ENCODE data around the gene PLSCR3. TPM values are rescaled to one million over a fixed set of nuclear protein-coding genes. Genes with fewer than 3 reads are reported as not detected.

The PLSCR3 gene
- total RNA-seq, 1 experiment from 2014 or later, result 53.0 TPM

GRCh38 chr17:7347630-7348477 lies 46.5 kb downstream of the PLSCR3 start:
- Histone ChIP-seq H3K27ac (no peak overlapping the region), H4K20me1 (ENCODE audit: insufficient read depth) (no peaks in the 10 kb centered on the region), H3K79me2 (ENCODE audit: low read depth) (peaks cover 24% of the 10 kb centered on the region), H3K27me3 (ENCODE audit: insufficient read depth, low read depth) (peaks cover 8% of the 10 kb centered on the region; the same call in 1 of the 2 replicates), H2AFZ (no peak overlapping the region), H3K4me3 (no peak overlapping the region), H3K4me2 (no peak overlapping the region), H3F3A (ENCODE audit: insufficient read depth, low read depth) (peaks cover 34% of the 10 kb centered on the region), H3K9me3 (ENCODE audit: insufficient read depth, low read depth) (no peaks in the 10 kb centered on the region), H3K9me2 (ENCODE audit: insufficient read depth) (no peaks in the 10 kb centered on the region), H3K36me3 (ENCODE audit: low read depth) (no peaks in the 10 kb centered on the region), H3K4me1 (replicated peaks; ENCODE audit: insufficient read depth) (peaks cover 12% of the 10 kb centered on the region)
- intact Hi-C loops (cut with micrococcal nuclease; ENCODE audit: unreplicated experiment), result no loop called here
- no peak for TF ChIP-seq EZH2 (IDR thresholded peaks at IDR 0.05; ENCODE audit: low read depth)
- TF ChIP-seq, protein P1, sequence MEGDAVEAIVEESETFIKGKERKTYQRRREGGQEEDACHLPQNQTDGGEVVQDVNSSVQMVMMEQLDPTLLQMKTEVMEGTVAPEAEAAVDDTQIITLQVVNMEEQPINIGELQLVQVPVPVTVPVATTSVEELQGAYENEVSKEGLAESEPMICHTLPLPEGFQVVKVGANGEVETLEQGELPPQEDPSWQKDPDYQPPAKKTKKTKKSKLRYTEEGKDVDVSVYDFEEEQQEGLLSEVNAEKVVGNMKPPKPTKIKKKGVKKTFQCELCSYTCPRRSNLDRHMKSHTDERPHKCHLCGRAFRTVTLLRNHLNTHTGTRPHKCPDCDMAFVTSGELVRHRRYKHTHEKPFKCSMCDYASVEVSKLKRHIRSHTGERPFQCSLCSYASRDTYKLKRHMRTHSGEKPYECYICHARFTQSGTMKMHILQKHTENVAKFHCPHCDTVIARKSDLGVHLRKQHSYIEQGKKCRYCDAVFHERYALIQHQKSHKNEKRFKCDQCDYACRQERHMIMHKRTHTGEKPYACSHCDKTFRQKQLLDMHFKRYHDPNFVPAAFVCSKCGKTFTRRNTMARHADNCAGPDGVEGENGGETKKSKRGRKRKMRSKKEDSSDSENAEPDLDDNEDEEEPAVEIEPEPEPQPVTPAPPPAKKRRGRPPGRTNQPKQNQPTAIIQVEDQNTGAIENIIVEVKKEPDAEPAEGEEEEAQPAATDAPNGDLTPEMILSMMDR (conservative IDR thresholded peaks at IDR 0.05), result no peak
- BruUV-seq (replicated peaks), result no TSS peak
- ChIA-PET CTCF (no interaction called here), POLR2A (ENCODE audit: unreplicated experiment) (interaction anchor here (0.6 to 0.7 kb wide), 2 partner anchors 23 to 312 kb away, joined by 3 to 11 read pairs; partner anchors contain the start of gene SLC16A13)
- no peak for DNase-seq

DNA sequence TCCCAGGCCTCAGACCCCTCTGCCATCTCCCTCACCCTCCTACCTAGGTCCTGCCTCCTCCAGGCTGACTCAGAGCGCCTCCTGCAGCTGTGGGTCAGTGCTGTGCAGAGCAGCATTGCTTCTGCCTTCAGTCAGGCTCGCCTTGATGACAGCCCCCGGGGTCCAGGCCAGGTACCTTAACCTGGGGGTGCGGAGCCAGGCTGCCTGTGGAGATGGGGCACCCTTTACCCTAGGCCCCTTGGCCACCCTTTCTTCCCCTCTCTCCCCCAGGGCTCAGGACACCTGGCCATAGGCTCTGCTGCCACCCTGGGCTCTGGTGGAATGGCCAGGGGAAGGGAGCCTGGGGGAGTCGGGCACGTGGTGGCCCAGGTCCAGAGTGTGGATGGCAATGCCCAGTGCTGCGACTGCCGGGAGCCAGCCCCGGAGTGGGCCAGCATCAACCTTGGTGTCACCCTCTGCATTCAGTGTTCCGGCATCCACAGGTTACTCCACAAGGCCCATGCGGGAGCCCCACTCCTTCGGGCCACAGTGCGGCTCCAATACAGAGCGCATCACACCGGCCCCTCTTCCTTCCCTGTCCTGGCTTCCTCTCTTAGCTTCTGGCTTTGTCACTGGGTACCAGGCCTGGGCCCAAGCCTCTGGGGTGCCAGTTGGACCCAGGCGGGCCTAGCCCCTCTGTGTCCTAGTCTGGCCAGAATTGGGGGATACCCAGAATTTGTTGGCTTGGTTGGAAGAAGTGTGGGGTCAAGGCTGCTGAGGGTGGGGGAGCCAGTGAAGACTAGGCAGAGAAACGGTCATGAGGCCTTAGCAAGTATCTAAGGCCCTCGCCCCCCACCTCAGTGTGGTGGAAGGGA lies 47.3 kb downstream of the PLSCR3 start:
- no peak overlapping the region for H3K4me2 ChIP-seq
- H2AFZ ChIP-seq, result no peak overlapping the region
- H4K20me1 ChIP-seq (ENCODE audit: insufficient read depth), result no peaks in the 10 kb centered on the region
- TF ChIP-seq EZH2 (IDR thresholded peaks at IDR 0.05; ENCODE audit: low read depth), result no peak
- H3K36me3 ChIP-seq (ENCODE audit: low read depth), result no peaks in the 10 kb centered on the region
- H3K9me2 ChIP-seq (ENCODE audit: insufficient read depth), result no peaks in the 10 kb centered on the region
- no peak overlapping the region for H3K27ac ChIP-seq
- DNase-seq, result no peak
- BruUV-seq (replicated peaks), result no TSS peak
- H3K79me2 ChIP-seq (ENCODE audit: low read depth), result peaks cover 18% of the 10 kb centered on the region
- H3K4me3 ChIP-seq, result no peak overlapping the region
- ChIA-PET CTCF (no interaction called here), POLR2A (ENCODE audit: unreplicated experiment) (no interaction called here)
- peaks cover 13% of the 10 kb centered on the region for H3K27me3 ChIP-seq (ENCODE audit: insufficient read depth, low read depth)
- H3K9me3 ChIP-seq (ENCODE audit: insufficient read depth, low read depth), result no peaks in the 10 kb centered on the region
- peaks cover 7% of the 10 kb centered on the region for H3K4me1 ChIP-seq (replicated peaks; ENCODE audit: insufficient read depth)
- peaks cover 27% of the 10 kb centered on the region for H3F3A ChIP-seq (ENCODE audit: insufficient read depth, low read depth)
- intact Hi-C loops (cut with micrococcal nuclease; ENCODE audit: unreplicated experiment), result loop anchor here (1.0 kb wide), 1 partner anchor 66 kb away; the partner anchor contains the start of gene SLC2A4

GRCh38 chr17:7343250-7343649 lies 51.1 kb downstream of the PLSCR3 start:
- no peaks in the 10 kb centered on the region for H3K9me2 ChIP-seq (ENCODE audit: insufficient read depth)
- peaks cover 13% of the 10 kb centered on the region for H3K27me3 ChIP-seq (ENCODE audit: insufficient read depth, low read depth)
- CTCF ChIA-PET, result no interaction called here
- DNase-seq, result no peak
- H4K20me1 ChIP-seq (ENCODE audit: insufficient read depth), result no peaks in the 10 kb centered on the region
- H3K27ac ChIP-seq, result no peak overlapping the region
- BruUV-seq (replicated peaks), result no TSS peak
- intact Hi-C loops (cut with micrococcal nuclease; ENCODE audit: unreplicated experiment), result no loop called here
- no peak overlapping the region for H3K4me2 ChIP-seq
- no peak overlapping the region for H2AFZ ChIP-seq
- no peak for TF ChIP-seq EZH2 (IDR thresholded peaks at IDR 0.05; ENCODE audit: low read depth)
- POLR2A ChIA-PET (ENCODE audit: unreplicated experiment), result interaction anchor here (0.6 kb wide), 2 partner anchors 77 to 298 kb away, joined by 3 to 4 read pairs; no protein-coding TSS in a partner anchor
- H3K36me3 ChIP-seq (ENCODE audit: low read depth), result no peaks in the 10 kb centered on the region
- H3K9me3 ChIP-seq (ENCODE audit: insufficient read depth, low read depth), result no peaks in the 10 kb centered on the region
- H3K4me1 ChIP-seq (replicated peaks; ENCODE audit: insufficient read depth), result no peaks in the 10 kb centered on the region
- no peaks in the 10 kb centered on the region for H3K79me2 ChIP-seq (ENCODE audit: low read depth)
- H3F3A ChIP-seq (ENCODE audit: insufficient read depth, low read depth), result peaks cover 8% of the 10 kb centered on the region; the same call in 1 of the 2 replicates
- no peak overlapping the region for H3K4me3 ChIP-seq
